ENCODE data around the gene ZNF213.
"Not testable (repeated sequence)": the region's sequence is repeated elsewhere in the genome, so short reads cannot be mapped to it uniquely, and the experiment has no call there.

Gene ZNF213

GRCh38 chr16:3129137-3130131 is 5.4 kb upstream of the ZNF213 start:
- DNase-seq (ENCODE audit: low read depth): no peak

- DNase-seq (ENCODE audit: low read depth): no peak
Measured at GRCh38 chr16:3131755-3132377, 3.0 kb upstream of the ZNF213 start.

- no peak for DNase-seq (ENCODE audit: low read depth)
Measured at GRCh38 chr16:3133844-3134243, 985 bp upstream of the ZNF213 start.

- DNase-seq (ENCODE audit: low read depth): no peak
Measured at GRCh38 chr16:3135126-3135715, 392 bp downstream of the ZNF213 start.

GRCh38 chr16:3137267-3137666 is 2.4 kb downstream of the ZNF213 start:
- no peak for DNase-seq (ENCODE audit: low read depth)

- DNase-seq (ENCODE audit: low read depth): no peak
Measured at GRCh38 chr16:3138342-3138741, 3.5 kb downstream of the ZNF213 start.

GRCh38 chr16:3138823-3139426 is 4.1 kb downstream of the ZNF213 start:
- no peak for DNase-seq (ENCODE audit: low read depth)

- DNase-seq (ENCODE audit: low read depth): not testable (repeated sequence)
Measured at GRCh38 chr16:3139561-3139960, 4.7 kb downstream of the ZNF213 start.

- DNase-seq (ENCODE audit: low read depth): no peak
Measured at GRCh38 chr16:3140603-3141427, 6.0 kb downstream of the ZNF213 start.

- DNase-seq (ENCODE audit: low read depth): no peak
Measured at GRCh38 chr16:3141781-3142311, 7.0 kb downstream of the ZNF213 start.

- DNase-seq (ENCODE audit: low read depth): no peak
Measured at GRCh38 chr16:3142327-3142726, 7.5 kb downstream of the ZNF213 start.

GRCh38 chr16:3142770-3143169 is 7.9 kb downstream of the ZNF213 start:
- no peak for DNase-seq (ENCODE audit: low read depth)

- no peak for DNase-seq (ENCODE audit: low read depth)
Measured at GRCh38 chr16:3143189-3143588, 8.4 kb downstream of the ZNF213 start.

- DNase-seq (ENCODE audit: low read depth): no peak
Measured at GRCh38 chr16:3143598-3144320, 8.9 kb downstream of the ZNF213 start.

- no peak for DNase-seq (ENCODE audit: low read depth)
Measured at GRCh38 chr16:3144321-3144983, 9.6 kb downstream of the ZNF213 start.

GRCh38 chr16:3145151-3145550 is 10.3 kb downstream of the ZNF213 start:
- DNase-seq (ENCODE audit: low read depth): no peak

GRCh38 chr16:3145660-3146059 is 10.8 kb downstream of the ZNF213 start:
- DNase-seq (ENCODE audit: low read depth): no peak

- DNase-seq (ENCODE audit: low read depth): no peak
Measured at GRCh38 chr16:3147046-3147756, 12.4 kb downstream of the ZNF213 start.

GRCh38 chr16:3147757-3148104 is 12.9 kb downstream of the ZNF213 start:
- DNase-seq (ENCODE audit: low read depth): no peak
